Measurements from ENCODE around the gene IQSEC1.

GRCh38 chr3:12955651-12956315 lies 117.4 kb downstream of the IQSEC1 start:
- TF ChIP-seq KDM5A (IDR thresholded peaks at IDR 0.05) (no peak), RNF2 (IDR thresholded peaks at IDR 0.05; ENCODE audit: borderline replicate concordance, low read depth) (no peak), HOXA7 (CRISPR knock-in tag; IDR thresholded peaks at IDR 0.05) (no peak), CTCF (IDR thresholded peaks at IDR 0.05) (no peak), REST (IDR thresholded peaks at IDR 0.05) (no peak), NFE2L2 (conservative IDR thresholded peaks at IDR 0.05; ENCODE audit: low read length) (no peak), POLR2A (IDR thresholded peaks at IDR 0.05; ENCODE audit: low read length) (no peak), PHF8 (IDR thresholded peaks at IDR 0.05; ENCODE audit: borderline replicate concordance, low read depth) (no peak), EP300 (IDR thresholded peaks at IDR 0.05) (no peak), JUNB (IDR thresholded peaks at IDR 0.05) (no peak), PBX3 (IDR thresholded peaks at IDR 0.05) (no peak), FOSL2 (IDR thresholded peaks at IDR 0.05) (no peak), FOSL2 (CRISPR knock-in tag; IDR thresholded peaks at IDR 0.05) (no peak)

All from A549 (cell line).